Erythroblast (primary cell): ENCODE results near the gene RAF1.

ENCODE experiments used
- GATA1 ChIP-seq: IDR thresholded peaks from 2 replicates; pipeline ENCODE4 v1.6.1; 2011; ENCODE audit warnings: low read depth, mild to moderate bottlenecking, control low read depth, low read length, moderate library complexity
- POLR2A ChIP-seq: IDR thresholded peaks from 2 replicates; pipeline ENCODE4 v1.6.1; 2011; ENCODE audit warnings: mild to moderate bottlenecking, low read length

DNA sequence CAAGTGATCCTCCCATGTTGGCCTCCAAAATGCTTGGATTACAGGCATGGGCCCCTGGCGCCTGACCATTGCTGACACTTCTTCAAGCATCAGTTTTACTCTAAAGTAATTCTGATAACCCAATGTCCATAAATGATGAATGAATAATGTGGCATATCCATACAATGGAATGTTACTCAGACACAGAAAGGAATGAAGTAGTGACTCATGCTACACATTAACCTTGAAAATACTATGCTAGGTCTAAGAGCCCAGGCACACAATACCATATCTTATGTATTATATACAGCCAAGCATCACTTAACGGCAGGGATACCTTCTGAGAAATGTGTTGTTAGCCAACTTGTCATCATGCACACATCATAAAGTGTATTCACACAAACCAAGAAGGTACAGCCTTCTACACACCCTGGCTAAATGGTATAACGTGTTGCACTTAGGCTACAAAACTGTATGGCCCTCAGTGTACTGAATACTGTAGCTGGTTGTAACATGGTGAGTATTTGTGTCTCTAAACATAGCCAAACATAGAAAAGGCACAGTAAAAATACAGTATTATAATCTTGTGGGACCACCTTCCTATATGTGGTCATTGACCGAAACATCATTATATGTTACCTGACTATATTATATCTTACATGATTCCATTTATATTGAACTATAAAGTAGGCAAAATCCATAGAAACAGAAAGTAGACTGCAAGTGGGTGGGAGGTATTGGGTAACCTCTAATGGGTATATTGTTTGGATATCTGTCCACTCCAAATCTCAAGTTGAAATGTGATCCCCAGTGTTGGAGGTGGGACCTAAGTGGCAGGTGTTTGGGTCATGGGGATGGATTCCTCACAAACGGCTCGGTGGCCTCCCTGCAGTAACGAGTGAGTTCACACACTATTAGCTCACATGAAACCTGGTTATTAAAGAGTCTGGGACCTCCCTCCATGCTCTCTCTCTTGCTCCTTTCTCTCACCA lies 75.6 kb downstream of the RAF1 start:
- TF ChIP-seq POLR2A (no peak), GATA1 (no peak)
